HepG2 (cell line): ENCODE data around the gene CFD. TPM values are rescaled to one million over a fixed set of nuclear protein-coding genes. Genes with fewer than 3 reads are reported as not detected.

Experiments
- ATAC-seq: fragments of 200-7000 bp; cut with Tn5 transposase; 3 replicates; pipeline ENCODE4 v1.9.1; 2020; ENCODE audit warnings: mild to moderate bottlenecking, moderate library complexity
- BruUV-seq: library from RNA; stranded (reverse); fragments of 400-500 nt; replicated peaks from 2 replicates; lab custom pipeline; 2021; lab: Mats Ljungman, UMichigan
- CTCF ChIA-PET: fragments of 300-600 bp; formaldehyde crosslinking; extraction: SDS; loops from one replicate; lab custom pipeline; 2021; ENCODE audit warnings: low total read pairs, inconsistent platforms, low intra/inter-chr PET ratio; lab: Yijun Ruan, JAX
- POLR2A ChIA-PET: fragments of 350-600 bp; sonication (Branson Sonifier 250); formaldehyde crosslinking; loops from one replicate; lab custom pipeline; 2020; ENCODE audit warnings: antibody characterized with exemption, inconsistent platforms; lab: Yijun Ruan, JAX
- DNase-seq: peaks from one replicate; pipeline ENCODE4 v3.0.0-alpha.2; 2015; ENCODE audit warnings: low spot score
- FAIRE-seq: peaks from 3 replicates; lab custom pipeline; 2011; peaks lifted over from hg19 to GRCh38; lab: Jason Lieb, UNC
- H2AFZ ChIP-seq: one replicate; pipeline ENCODE4 v1.6.1; 2011; ENCODE audit warnings: low read length, inconsistent platforms
- H3K27ac ChIP-seq: fragments of 300-600 bp; 3 replicates; pipeline ENCODE4 v1.8.0; 2011; ENCODE audit warnings: mixed run types, mild to moderate bottlenecking, mixed read lengths, low read length, inconsistent platforms; ENCODE audit not compliant: insufficient read depth; ENCODE audit errors: extremely low read length
- H3K27me3 ChIP-seq, 2 experiments: fragments of 200-600 bp in 1 of 2; 2 replicates in 1 of 2; 3 replicates in 1 of 2; pipeline versions ENCODE4 v1.6.0 to v1.8.0; 2011; ENCODE audit warnings: low read length in 2 of 2, mild to moderate bottlenecking in 2 of 2, moderate library complexity in 2 of 2, inconsistent platforms in 1 of 2; ENCODE audit not compliant: insufficient read depth in 2 of 2, control insufficient read depth in 1 of 2
- H3K36me3 ChIP-seq, 2 experiments: fragments of 200-600 bp in 1 of 2; replicated peaks in 1 of 2; 2 replicates in 1 of 2; 3 replicates in 1 of 2; pipeline versions ENCODE4 v1.5.1 to v1.8.0; 2011; ENCODE audit warnings: low read length in 2 of 2, inconsistent platforms in 1 of 2; ENCODE audit not compliant: insufficient read depth in 2 of 2, control insufficient read depth in 1 of 2
- H3K4me1 ChIP-seq: 2 replicates; pipeline ENCODE4 v1.5.1; 2012; ENCODE audit warnings: low read length, inconsistent platforms; ENCODE audit not compliant: insufficient read depth
- H3K4me2 ChIP-seq: 2 replicates; pipeline ENCODE4 v1.6.0; 2011; ENCODE audit warnings: low read depth, low read length, inconsistent platforms
- H3K4me3 ChIP-seq, 3 experiments: fragments of 200-600 bp in 1 of 3; sonication (generic), shearing (Covaris generic) in 1 of 3; replicated peaks in 1 of 3; 2 replicates each; pipeline ENCODE4 v1.5.1; 2011 to 2016; ENCODE audit warnings: low read length in 3 of 3, inconsistent platforms in 2 of 3, low read depth in 2 of 3, mild to moderate bottlenecking in 2 of 3, control low read depth in 1 of 3, mixed read lengths in 1 of 3; ENCODE audit not compliant: insufficient read depth in 1 of 3
- H3K79me2 ChIP-seq: one replicate; pipeline ENCODE4 v1.6.1; 2011; ENCODE audit warnings: low read length, inconsistent platforms; ENCODE audit not compliant: insufficient read depth
- H3K9ac ChIP-seq: 2 replicates; pipeline ENCODE4 v1.6.0; 2011; ENCODE audit warnings: mild to moderate bottlenecking, low read depth, low read length, inconsistent platforms; ENCODE audit not compliant: insufficient read depth
- H3K9me3 ChIP-seq: 2 replicates; pipeline ENCODE4 v1.5.1; 2012; ENCODE audit warnings: mild to moderate bottlenecking, low read length
- H4K20me1 ChIP-seq: 2 replicates; pipeline ENCODE4 v1.6.0; 2011; ENCODE audit warnings: inconsistent platforms, mild to moderate bottlenecking, low read length, moderate library complexity; ENCODE audit not compliant: insufficient read depth
- AGO2 ChIP-seq: fragments of 200-400 bp; formaldehyde crosslinking; optimal IDR thresholded peaks from 2 replicates; pipeline ENCODE3; 2017; ENCODE audit warnings: mild to moderate bottlenecking, low read depth, low read length, moderate library complexity
- FOXP4 ChIP-seq: sonication (generic); formaldehyde crosslinking; IDR thresholded peaks from 2 replicates; pipeline ENCODE4 v1.4.0; 2020; ENCODE audit warnings: missing genetic modification reagents
- KMT2B ChIP-seq: IDR thresholded peaks from 2 replicates; pipeline ENCODE4 v1.6.1; 2016; ENCODE audit warnings: missing genetic modification reagents, missing compliant biosample characterization
- MIXL1 ChIP-seq: IDR thresholded peaks from 2 replicates; pipeline ENCODE4 v1.6.1; 2016
- NFE2L2 ChIP-seq: fragments of 150-350 bp; IDR thresholded peaks from 2 replicates; pipeline ENCODE4 v1.6.1; 2014; ENCODE audit warnings: low read length
- NR2C2 ChIP-seq: sonication (generic); formaldehyde crosslinking; IDR thresholded peaks from 2 replicates; pipeline ENCODE4 v1.4.0; 2020; ENCODE audit warnings: missing genetic modification reagents, mild to moderate bottlenecking, moderate library complexity, borderline replicate concordance
- NR2F6 ChIP-seq, 2 experiments: IDR thresholded peaks; 2 replicates each; pipeline ENCODE4 v1.6.1; 2016; ENCODE audit warnings: antibody characterized with exemption in 1 of 2, mild to moderate bottlenecking in 1 of 2
- POGK ChIP-seq: sonication (generic); formaldehyde crosslinking; conservative IDR thresholded peaks from 2 replicates; pipeline ENCODE4 v1.8.0; 2022; ENCODE audit warnings: mild to moderate bottlenecking, moderate library complexity, missing genetic modification reagents
- POLR2AphosphoS5 ChIP-seq: IDR thresholded peaks from 2 replicates; pipeline ENCODE4 v1.6.1; 2012; ENCODE audit warnings: low read depth, low read length
- RBFOX2 ChIP-seq: fragments of 200-400 bp; formaldehyde crosslinking; IDR thresholded peaks from 2 replicates; pipeline ENCODE4 v1.6.1; 2017; ENCODE audit warnings: low read depth, mild to moderate bottlenecking, low read length
- SRSF1 ChIP-seq: fragments of 200-400 bp; formaldehyde crosslinking; optimal IDR thresholded peaks from 2 replicates; pipeline ENCODE3; 2017; ENCODE audit warnings: mild to moderate bottlenecking, low read depth, low read length, moderate library complexity
- ZNF234 ChIP-seq: sonication (generic); formaldehyde crosslinking; conservative IDR thresholded peaks from 2 replicates; pipeline ENCODE4 v1.5.1; 2020; ENCODE audit warnings: mild to moderate bottlenecking, missing genetic modification reagents
- ZNF263 ChIP-seq: sonication (generic); formaldehyde crosslinking; IDR thresholded peaks from 2 replicates; pipeline ENCODE4 v1.4.0; 2020; ENCODE audit warnings: missing genetic modification reagents
- ZNF317 ChIP-seq: sonication (generic); formaldehyde crosslinking; IDR thresholded peaks from 2 replicates; pipeline ENCODE4 v1.5.0; 2020; ENCODE audit warnings: mild to moderate bottlenecking, missing genetic modification reagents
- WGBS: methylation state at CpG from one replicate; pipeline ENCODE4 v1.1.6; 2017; ENCODE audit warnings: low lambda C conversion rate; 5-methylcytosine and 5-hydroxymethylcytosine counted together
- in situ Hi-C: cut with HindIII; loops from 2 replicates; pipeline ENCODE4 v1.10.0; 2017; ENCODE audit warnings: low pct_unique_long_range_greater_than_20kb; ENCODE audit not compliant: extremely low pct_ligation_motif_present
- intact Hi-C: fragments of 100-400 bp; cut with micrococcal nuclease; formaldehyde crosslinking; loops from one replicate; pipeline ENCODE4 v1.10.0; 2022; ENCODE audit not compliant: unreplicated experiment
- polyA plus RNA-seq, 8 experiments: library from polyadenylated mRNA; depleted of rRNA in 3 of 8; stranded (reverse) in 7 of 8; unstranded in 1 of 8; fragments of >200 nt; fragmentation: Illumina TruSeq in 4 of 8; extraction: Trizol in 4 of 8; gene quantifications; 2 replicates each; pipeline versions ENCODE4 v1.2.1 to v1.2.3, GENCODE V29; 2011 to 2016; ENCODE audit warnings: low read depth in 4 of 8, missing spikeins in 1 of 8, mixed read lengths in 1 of 8; ENCODE audit not compliant: insufficient read depth in 1 of 8
- total RNA-seq, 5 experiments: library from RNA; depleted of rRNA; stranded (reverse); fragments of >200 nt; fragmentation: Illumina TruSeq; extraction: Trizol; gene quantifications; 2 replicates each; pipeline ENCODE4 v1.2.3, GENCODE V29; 2016; ENCODE audit warnings: low read depth in 1 of 5

Gene CFD
- total and polyA plus RNA-seq, 2 of the 13 experiments (the other 11 are each of a cell fraction or from before 2014, with no cell fraction given) = 2.3 to 4.6 TPM

GRCh38 chr19:900043-900301 is 40.5 kb downstream of the CFD start:
- no peaks in the 10 kb centered on the region for H3K27me3 ChIP-seq
- H3K79me2 ChIP-seq = no peaks in the 10 kb centered on the region
- no peak for TF ChIP-seq NFE2L2
- TF ChIP-seq RBFOX2 = peak; percentile 51; the same call in 1 of the 2 replicates
- ChIA-PET CTCF (no interaction called here), POLR2A (no interaction called here)
- no peaks in the 10 kb centered on the region for H4K20me1 ChIP-seq
- no peaks in the 10 kb centered on the region for H3K4me1 ChIP-seq
- no peak overlapping the region for H3K4me2 ChIP-seq
- H3K27ac ChIP-seq = no peak overlapping the region
- H3K9me3 ChIP-seq = no peaks in the 10 kb centered on the region
- H3K9ac ChIP-seq = no peak overlapping the region
- H2AFZ ChIP-seq = no peak overlapping the region
- no peak overlapping the region for H3K4me3 ChIP-seq
- no peak for DNase-seq
- FAIRE-seq = no peak
- no TSS peak for BruUV-seq
- H3K36me3 ChIP-seq = peaks cover 7 to 15% of the 10 kb centered on the region in 2 experiments; a peak in 4 of 5 replicates
- in situ Hi-C loops = no loop called here
- intact Hi-C loops = no loop called here
- no peak for ATAC-seq
- WGBS = over 99% methylated on average over 11 of the region's 15 CpGs

- ChIA-PET POLR2A (no interaction called here), CTCF (no interaction called here)
- no TSS peak for BruUV-seq
- Histone ChIP-seq H2AFZ (no peak overlapping the region), H3K9ac (no peak overlapping the region), H3K4me3 (no peak overlapping the region), H3K36me3 (peaks cover 7 to 15% of the 10 kb centered on the region in 2 experiments; a peak in 4 of 5 replicates), H3K9me3 (no peaks in the 10 kb centered on the region), H3K27ac (no peak overlapping the region), H3K4me2 (no peak overlapping the region), H3K4me1 (no peaks in the 10 kb centered on the region), H4K20me1 (no peaks in the 10 kb centered on the region), H3K27me3 (no peaks in the 10 kb centered on the region), H3K79me2 (no peaks in the 10 kb centered on the region)
- WGBS = 92% methylated on average over 30 of the region's 30 CpGs
- in situ Hi-C loops (no loop called here), intact Hi-C loops (no loop called here)
- FAIRE-seq (no peak), DNase-seq (no peak), ATAC-seq (peak; percentile 14; the same call in 2 of the 3 replicates)
- TF ChIP-seq ZNF317 (CRISPR knock-in tag) = no peak
- peak; percentile 65; the same call in 1 of the 2 replicates for TF ChIP-seq ZNF263
- TF ChIP-seq KMT2B (CRISPR knock-in tag) = no peak
- TF ChIP-seq SRSF1 = no peak
- TF ChIP-seq POGK = no peak
- no peak for TF ChIP-seq POLR2AphosphoS5
- no peak for TF ChIP-seq ZNF234 (CRISPR knock-in tag)
- TF ChIP-seq MIXL1 (CRISPR knock-in tag) = no peak
- no peak for TF ChIP-seq NR2F6 (IDR thresholded peaks at IDR 0.05)
- no peak for TF ChIP-seq NR2F6 (CRISPR knock-in tag; IDR thresholded peaks at IDR 0.05)
- TF ChIP-seq NR2C2 = no peak
- TF ChIP-seq FOXP4 = no peak
- peak; percentile 34 for TF ChIP-seq AGO2
Observed at GRCh38 chr19:900302-901111, 41.0 kb downstream of the CFD start.
